ENCODE results near the gene ZDHHC11B.
"Not testable (repeated sequence)": the region's sequence is repeated elsewhere in the genome, so short reads cannot be mapped to it uniquely, and the experiment has no call there.

- not testable (repeated sequence) for TF ChIP-seq EZH2phosphoT487 (IDR thresholded peaks at IDR 0.05; ENCODE audit: insufficient read depth, low read depth); EZH2 (IDR thresholded peaks at IDR 0.05; ENCODE audit: insufficient read depth, poor library complexity, severe bottlenecking)
Observed at GRCh38 chr5:690293-690692, 94.2 kb downstream of the ZDHHC11B start.
